HT-29 (cell line): Measurements from ENCODE around the gene KCNG1. TPM values are rescaled to one million over a fixed set of nuclear protein-coding genes. Genes with fewer than 3 reads are reported as not detected.
A peak's percentile ranks its signal among the peaks of the same experiment; 100 is the strongest.
"Not testable (repeated sequence)": the region's sequence is repeated elsewhere in the genome, so short reads cannot be mapped to it uniquely, and the experiment has no call there.

Experiments
- DNase-seq: peaks from one replicate; pipeline ENCODE4 v3.0.0-alpha.2; 2015; ENCODE audit warnings: low spot score
- total RNA-seq: library from RNA; depleted of rRNA; stranded (reverse); fragments of >200 nt; shearing (Covaris generic); gene quantifications from 2 replicates; pipeline ENCODE4 v1.2.3, GENCODE V29; 2014

KCNG1 gene
- total RNA-seq, 1 experiment from 2014 or later: not detected

- no peak for DNase-seq
These were observed 31.8 kb downstream of the KCNG1 start for GRCh38 chr20:50991076-50991475.

- peak; percentile 98 for DNase-seq
These were observed 35.3 kb downstream of the KCNG1 start for GRCh38 chr20:50987493-50988210.

GRCh38 chr20:50983321-50983720, 39.6 kb downstream of the KCNG1 start:
- no peak for DNase-seq

GRCh38 chr20:50982363-50982762, 40.5 kb downstream of the KCNG1 start:
- peak; percentile 58 for DNase-seq

- no peak for DNase-seq
These were observed 41.2 kb downstream of the KCNG1 start for GRCh38 chr20:50981714-50982048.

- DNase-seq: peak; percentile 86
These were observed 41.8 kb downstream of the KCNG1 start for GRCh38 chr20:50980851-50981713.

GRCh38 chr20:50980071-50980681, 42.7 kb downstream of the KCNG1 start:
- peak; percentile 21 for DNase-seq

GRCh38 chr20:50978533-50978932, 44.4 kb downstream of the KCNG1 start:
- DNase-seq: not testable (repeated sequence)

GRCh38 chr20:50977066-50978021, 45.6 kb downstream of the KCNG1 start:
- no peak for DNase-seq

GRCh38 chr20:50975701-50976330, 47.1 kb downstream of the KCNG1 start:
- no peak for DNase-seq

GRCh38 chr20:50969912-50970311, 53.0 kb downstream of the KCNG1 start:
- DNase-seq: no peak

- DNase-seq: no peak
These were observed 53.5 kb downstream of the KCNG1 start for GRCh38 chr20:50969435-50969834.

- no peak for DNase-seq
These were observed 54.6 kb downstream of the KCNG1 start for GRCh38 chr20:50968289-50968688.

GRCh38 chr20:50967586-50967985, 55.3 kb downstream of the KCNG1 start:
- DNase-seq: no peak

GRCh38 chr20:50959543-50960126, 63.3 kb downstream of the KCNG1 start:
- no peak for DNase-seq

GRCh38 chr20:50958615-50959542, 64.0 kb downstream of the KCNG1 start, which contains the start of gene MOCS3:
Gene MOCS3, plus strand, starts transcription at chr20:50958818. Its CDS starts 25 bp downstream, at chr20:50958843.
- DNase-seq: peak; percentile 99

- DNase-seq: peak; percentile 72
These were observed 64.9 kb downstream of the KCNG1 start, which contains the start of gene DPM1 for GRCh38 chr20:50957798-50958614. Gene DPM1, minus strand, starts transcription at chr20:50958532. Its CDS starts 9 bp downstream, at chr20:50958523.

- peak; percentile 37 for DNase-seq
These were observed 65.6 kb downstream of the KCNG1 start for GRCh38 chr20:50957276-50957675.
